Measurements from ENCODE around the gene WWOX.

WWOX gene

DNA sequence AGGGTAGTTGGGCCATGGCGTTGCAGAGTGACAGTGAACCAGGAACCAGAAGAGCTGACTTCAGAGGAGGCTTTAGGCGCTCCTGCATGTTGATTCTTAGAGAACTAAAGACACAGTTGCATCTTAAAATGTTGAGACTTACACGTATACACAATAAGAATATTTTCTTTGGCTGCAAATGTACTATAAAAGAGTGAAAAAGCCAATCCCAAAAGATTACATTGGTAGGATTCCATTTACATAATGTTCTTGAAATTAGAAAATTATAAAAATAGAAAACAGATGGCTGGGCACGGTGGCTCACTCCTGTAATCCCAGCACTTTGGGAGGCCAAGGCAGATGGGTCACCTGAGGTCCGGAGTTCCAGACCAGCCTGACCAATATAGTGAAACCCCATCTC lies 738.8 kb downstream of the WWOX start:
- TF ChIP-seq, protein P1, sequence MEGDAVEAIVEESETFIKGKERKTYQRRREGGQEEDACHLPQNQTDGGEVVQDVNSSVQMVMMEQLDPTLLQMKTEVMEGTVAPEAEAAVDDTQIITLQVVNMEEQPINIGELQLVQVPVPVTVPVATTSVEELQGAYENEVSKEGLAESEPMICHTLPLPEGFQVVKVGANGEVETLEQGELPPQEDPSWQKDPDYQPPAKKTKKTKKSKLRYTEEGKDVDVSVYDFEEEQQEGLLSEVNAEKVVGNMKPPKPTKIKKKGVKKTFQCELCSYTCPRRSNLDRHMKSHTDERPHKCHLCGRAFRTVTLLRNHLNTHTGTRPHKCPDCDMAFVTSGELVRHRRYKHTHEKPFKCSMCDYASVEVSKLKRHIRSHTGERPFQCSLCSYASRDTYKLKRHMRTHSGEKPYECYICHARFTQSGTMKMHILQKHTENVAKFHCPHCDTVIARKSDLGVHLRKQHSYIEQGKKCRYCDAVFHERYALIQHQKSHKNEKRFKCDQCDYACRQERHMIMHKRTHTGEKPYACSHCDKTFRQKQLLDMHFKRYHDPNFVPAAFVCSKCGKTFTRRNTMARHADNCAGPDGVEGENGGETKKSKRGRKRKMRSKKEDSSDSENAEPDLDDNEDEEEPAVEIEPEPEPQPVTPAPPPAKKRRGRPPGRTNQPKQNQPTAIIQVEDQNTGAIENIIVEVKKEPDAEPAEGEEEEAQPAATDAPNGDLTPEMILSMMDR (IDR thresholded peaks at IDR 0.05; ENCODE audit: insufficient read depth, low read length, poor library complexity, severe bottlenecking) = no peak
- no peak for DNase-seq (ENCODE audit: extremely low read depth, insufficient read length)
- Histone ChIP-seq H3K36me3 (ENCODE audit: control insufficient read depth, insufficient read depth, low read length) (no peaks in the 10 kb centered on the region), H3K4me3 (replicated peaks; ENCODE audit: low read depth, low read length) (no peak overlapping the region), H3K27me3 (replicated peaks; ENCODE audit: control insufficient read depth, insufficient read depth, low read length) (no peaks in the 10 kb centered on the region)

DNA sequence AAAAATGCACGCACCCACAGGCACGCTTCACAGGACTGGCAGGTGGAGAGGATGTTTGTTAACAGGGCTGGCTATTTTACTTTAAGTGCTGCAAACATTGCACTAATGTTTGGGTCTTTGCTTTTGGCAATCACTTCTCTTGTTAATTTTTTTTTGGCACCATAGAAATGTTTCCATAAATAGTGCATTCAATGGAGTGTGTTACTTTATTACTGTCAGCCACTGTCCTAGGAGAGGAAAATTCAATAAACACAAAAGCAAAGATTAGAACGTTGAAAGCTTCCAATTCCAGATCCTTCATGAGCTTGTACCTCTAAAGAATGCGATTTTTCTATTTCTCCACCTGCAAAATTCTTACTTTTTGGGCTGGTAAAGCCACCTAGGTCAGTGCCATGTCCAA lies 743.5 kb downstream of the WWOX start:
- Histone ChIP-seq H3K4me3 (replicated peaks; ENCODE audit: low read depth, low read length) (no peak overlapping the region), H3K27me3 (replicated peaks; ENCODE audit: control insufficient read depth, insufficient read depth, low read length) (no peaks in the 10 kb centered on the region), H3K36me3 (ENCODE audit: control insufficient read depth, insufficient read depth, low read length) (no peaks in the 10 kb centered on the region)
- TF ChIP-seq, protein P1 (IDR thresholded peaks at IDR 0.05; ENCODE audit: insufficient read depth, low read length, poor library complexity, severe bottlenecking) = no peak
- no peak for DNase-seq (ENCODE audit: extremely low read depth, insufficient read length)

DNA sequence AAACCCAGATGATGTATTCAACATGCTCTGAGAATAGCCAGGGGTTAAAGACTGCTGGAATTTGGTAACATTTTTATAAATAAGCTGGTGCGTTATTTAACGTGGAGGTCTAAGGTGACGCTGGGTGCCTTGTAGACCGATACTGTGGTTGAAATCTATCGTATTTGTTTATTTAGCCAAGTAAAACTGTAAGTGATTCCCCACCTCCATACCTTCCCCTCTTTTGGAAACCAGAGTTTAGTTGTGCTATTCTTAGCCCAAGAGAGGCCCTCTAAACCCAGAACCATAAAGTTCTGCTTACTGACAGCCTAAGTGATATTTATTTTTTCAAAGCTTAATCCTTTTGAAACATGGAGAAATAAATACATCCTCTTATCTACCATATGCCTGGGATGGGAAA lies 744.5 kb downstream of the WWOX start:
- no peak for DNase-seq (ENCODE audit: extremely low read depth, insufficient read length)
- no peaks in the 10 kb centered on the region for H3K27me3 ChIP-seq (replicated peaks; ENCODE audit: control insufficient read depth, insufficient read depth, low read length)
- H3K4me3 ChIP-seq (replicated peaks; ENCODE audit: low read depth, low read length) = no peak overlapping the region
- no peaks in the 10 kb centered on the region for H3K36me3 ChIP-seq (ENCODE audit: control insufficient read depth, insufficient read depth, low read length)
- TF ChIP-seq, protein P1 (IDR thresholded peaks at IDR 0.05; ENCODE audit: insufficient read depth, low read length, poor library complexity, severe bottlenecking) = no peak

DNA sequence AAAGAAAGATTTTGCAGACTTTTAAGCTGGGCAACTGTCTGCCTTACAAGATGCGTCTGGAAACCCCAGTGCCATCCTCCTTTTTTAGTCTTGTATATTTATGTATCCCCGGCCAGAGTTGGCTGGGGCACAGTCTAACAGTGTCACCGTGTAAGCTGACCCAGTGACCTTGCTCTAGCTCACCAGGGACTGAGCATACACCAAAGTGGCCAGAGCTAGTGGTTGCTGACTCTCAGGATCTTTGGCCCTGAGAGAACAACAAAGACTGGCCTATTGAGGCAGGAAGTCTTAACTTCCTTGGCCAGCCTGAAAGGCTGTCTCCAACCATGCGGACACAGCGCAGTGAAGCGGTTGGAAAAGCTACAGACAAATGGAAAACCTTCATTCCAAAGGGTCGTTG lies 745.2 kb downstream of the WWOX start:
- H3K4me3 ChIP-seq (replicated peaks; ENCODE audit: low read depth, low read length) = no peak overlapping the region
- no peak for DNase-seq (ENCODE audit: extremely low read depth, insufficient read length)
- TF ChIP-seq, protein P1 (IDR thresholded peaks at IDR 0.05; ENCODE audit: insufficient read depth, low read length, poor library complexity, severe bottlenecking) = no peak
- H3K36me3 ChIP-seq (ENCODE audit: control insufficient read depth, insufficient read depth, low read length) = no peaks in the 10 kb centered on the region
- no peaks in the 10 kb centered on the region for H3K27me3 ChIP-seq (replicated peaks; ENCODE audit: control insufficient read depth, insufficient read depth, low read length)

DNA sequence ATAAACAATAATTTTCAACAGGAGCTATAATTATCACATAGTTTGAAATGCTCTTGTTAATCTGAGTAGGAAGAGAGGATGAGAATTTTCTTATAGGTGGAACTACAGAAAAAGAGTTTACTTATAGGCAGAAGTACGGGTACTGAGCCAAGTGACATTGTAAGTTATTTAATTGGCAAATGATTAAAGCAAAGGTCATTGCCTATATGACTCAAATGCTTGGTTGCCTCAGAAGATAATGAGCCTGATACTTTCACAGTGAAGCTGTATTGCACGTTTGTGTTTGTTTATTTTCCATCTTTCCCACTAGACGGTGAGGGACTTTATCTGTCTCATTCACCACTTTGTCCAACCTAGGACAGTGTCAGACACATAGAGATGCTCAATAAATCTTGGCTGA lies 751.8 kb downstream of the WWOX start:
- Histone ChIP-seq H3K4me3 (replicated peaks; ENCODE audit: low read depth, low read length) (no peak overlapping the region), H3K36me3 (ENCODE audit: control insufficient read depth, insufficient read depth, low read length) (no peaks in the 10 kb centered on the region), H3K27me3 (replicated peaks; ENCODE audit: control insufficient read depth, insufficient read depth, low read length) (no peaks in the 10 kb centered on the region)
- TF ChIP-seq, protein P1 (IDR thresholded peaks at IDR 0.05; ENCODE audit: insufficient read depth, low read length, poor library complexity, severe bottlenecking) = no peak
- DNase-seq (ENCODE audit: extremely low read depth, insufficient read length) = no peak

DNA sequence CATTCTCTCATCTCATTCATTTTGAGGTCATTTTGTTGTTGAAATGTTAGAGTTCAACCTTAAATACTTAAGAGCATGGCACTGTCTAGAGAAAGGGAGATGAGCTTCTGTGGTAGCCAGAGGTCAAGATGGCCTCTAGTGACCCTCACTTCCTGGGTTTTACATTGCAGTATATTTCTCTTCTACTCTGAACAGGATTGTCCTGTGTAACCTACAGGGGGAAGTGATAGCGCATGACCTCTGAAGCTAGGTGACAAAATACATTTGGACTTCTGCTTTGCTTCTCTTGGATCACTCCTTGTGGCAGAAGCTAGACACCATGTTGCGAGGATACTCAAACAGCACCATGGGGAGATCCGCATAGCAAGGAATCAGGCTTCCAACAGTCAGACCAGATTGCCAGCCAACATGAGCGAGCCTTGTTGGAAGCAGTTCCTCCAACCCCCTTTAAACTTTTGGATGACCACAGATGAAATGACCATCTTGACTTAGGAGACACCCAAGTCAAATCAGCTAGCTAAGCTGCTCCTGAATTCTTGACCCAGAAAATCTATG lies 752.7 kb downstream of the WWOX start:
- no peak overlapping the region for H3K4me3 ChIP-seq (replicated peaks; ENCODE audit: low read depth, low read length)
- DNase-seq (ENCODE audit: extremely low read depth, insufficient read length) = no peak
- no peaks in the 10 kb centered on the region for H3K27me3 ChIP-seq (replicated peaks; ENCODE audit: control insufficient read depth, insufficient read depth, low read length)
- H3K36me3 ChIP-seq (ENCODE audit: control insufficient read depth, insufficient read depth, low read length) = no peaks in the 10 kb centered on the region
- TF ChIP-seq, protein P1 (IDR thresholded peaks at IDR 0.05; ENCODE audit: insufficient read depth, low read length, poor library complexity, severe bottlenecking) = no peak
